GM19467 (cell line): Measurements from ENCODE around the gene TSPAN18.

ENCODE experiments used
- ATAC-seq: cut with Tn5 transposase; IDR thresholded peaks from one replicate; pipeline ENCODE4 v1.9.1; 2021; ENCODE audit warnings: mild to moderate bottlenecking, moderate library complexity; ENCODE audit not compliant: unreplicated experiment

Gene TSPAN18

GRCh38 chr11:44726283-44727113, at the start of gene TSPAN18:
TSPAN18 (plus strand) TSS chr11:44726962; CDS start chr11:44906417, 179,455 bp downstream.
- ATAC-seq = peak; percentile 53

- no peak for ATAC-seq
Observed at GRCh38 chr11:44680982-44681597, 45.7 kb upstream of the TSPAN18 start.

- no peak for ATAC-seq
Observed at GRCh38 chr11:44681698-44682097, 45.1 kb upstream of the TSPAN18 start.

- no peak for ATAC-seq
Observed at GRCh38 chr11:44684859-44685281, 41.9 kb upstream of the TSPAN18 start.

- no peak for ATAC-seq
Observed at GRCh38 chr11:44687388-44687787, 39.4 kb upstream of the TSPAN18 start.

GRCh38 chr11:44689265-44689664, 37.5 kb upstream of the TSPAN18 start:
- no peak for ATAC-seq

GRCh38 chr11:44690651-44691050, 36.1 kb upstream of the TSPAN18 start:
- ATAC-seq = no peak

GRCh38 chr11:44692460-44692859, 34.3 kb upstream of the TSPAN18 start:
- no peak for ATAC-seq

GRCh38 chr11:44693654-44694119, 33.1 kb upstream of the TSPAN18 start:
- ATAC-seq = no peak

GRCh38 chr11:44694443-44694842, 32.3 kb upstream of the TSPAN18 start:
- ATAC-seq = no peak

GRCh38 chr11:44695169-44695833, 31.5 kb upstream of the TSPAN18 start:
- no peak for ATAC-seq

- ATAC-seq = no peak
Observed at GRCh38 chr11:44698252-44698912, 28.4 kb upstream of the TSPAN18 start.

- no peak for ATAC-seq
Observed at GRCh38 chr11:44699497-44700408, 27.0 kb upstream of the TSPAN18 start.

- no peak for ATAC-seq
Observed at GRCh38 chr11:44701276-44701675, 25.5 kb upstream of the TSPAN18 start.

- ATAC-seq = no peak
Observed at GRCh38 chr11:44702889-44703288, 23.9 kb upstream of the TSPAN18 start.

GRCh38 chr11:44707094-44707493, 19.7 kb upstream of the TSPAN18 start:
- no peak for ATAC-seq

GRCh38 chr11:44708009-44708408, 18.8 kb upstream of the TSPAN18 start:
- no peak for ATAC-seq

- no peak for ATAC-seq
Observed at GRCh38 chr11:44708523-44709280, 18.1 kb upstream of the TSPAN18 start.

GRCh38 chr11:44709281-44709562, 17.5 kb upstream of the TSPAN18 start:
- ATAC-seq = no peak

GRCh38 chr11:44709966-44710365, 16.8 kb upstream of the TSPAN18 start:
- ATAC-seq = no peak
